ENCODE data around the gene AP2A2. TPM values are rescaled to one million over a fixed set of nuclear protein-coding genes. Genes with fewer than 3 reads are reported as not detected.

Gene AP2A2
- total RNA-seq, 2 experiments from 2014 or later: 24.9 to 43.0 TPM

- Histone ChIP-seq H2AFZ (ENCODE audit: low read length) (no peak overlapping the region), H4K20me1 (ENCODE audit: insufficient read depth, low read length) (no peaks in the 10 kb centered on the region)
- POLR2A ChIA-PET: interaction anchor here (0.5 kb wide), 1 partner anchor 11 kb away, joined by 3 read pairs; no protein-coding TSS in a partner anchor
Measured at GRCh38 chr11:924406-925157, 1.1 kb upstream of the AP2A2 start.

GRCh38 chr11:925158-925495 is 543 bp upstream of the AP2A2 start:
- H3K4me2 ChIP-seq (ENCODE audit: low read length): peak overlapping the region; percentile 17; the same call in 1 of the 2 replicates
- POLR2A ChIA-PET: interaction anchor here (0.5 kb wide), 1 partner anchor 11 kb away, joined by 3 read pairs; no protein-coding TSS in a partner anchor
- H2AFZ ChIP-seq (ENCODE audit: low read length): 0 out of 2 replicates have a peak overlapping the region, but pooled peaks have one; percentile 30

More at GRCh38 chr11:924406-925157, 1.1 kb upstream of the AP2A2 start:
- TF ChIP-seq CTCF (conservative IDR thresholded peaks at IDR 0.05; ENCODE audit: low read length): no peak
- TF ChIP-seq EZH2phosphoT487 (IDR thresholded peaks at IDR 0.05; ENCODE audit: borderline replicate concordance, low read depth, low read length): no peak
- H3K4me1 ChIP-seq (ENCODE audit: insufficient read depth, low read length, poor library complexity, severe bottlenecking): peaks cover 18% of the 10 kb centered on the region
- H3K4me2 ChIP-seq (ENCODE audit: low read length): no peak overlapping the region
- no peaks in the 10 kb centered on the region for H3K9me2 ChIP-seq (ENCODE audit: insufficient read depth, low read length)
- peaks cover 19% of the 10 kb centered on the region; the same call in 1 of the 2 replicates for H3K79me2 ChIP-seq (ENCODE audit: insufficient read depth, low read depth, low read length)
- CTCF ChIA-PET (ENCODE audit: unreplicated experiment): no interaction called here
- no peaks in the 10 kb centered on the region for H3K9me3 ChIP-seq (ENCODE audit: low read length)
- peaks cover 13% of the 10 kb centered on the region; the same call in 1 of the 2 replicates for H3K36me3 ChIP-seq (ENCODE audit: insufficient read depth, low read length)
- intact Hi-C loops (cut with micrococcal nuclease; ENCODE audit: unreplicated experiment): loop anchor here (1.0 kb wide), 1 partner anchor 127 kb away; no protein-coding TSS in a partner anchor
- no TSS peak for BruUV-seq (replicated peaks)
- H3K4me3 ChIP-seq (ENCODE audit: low read depth, low read length, poor library complexity, severe bottlenecking): no peak overlapping the region
- no peak for DNase-seq (ENCODE audit: low spot score)
- H3K27ac ChIP-seq (ENCODE audit: low read depth, low read length, poor library complexity, severe bottlenecking): no peak overlapping the region

More at GRCh38 chr11:925158-925495, 543 bp upstream of the AP2A2 start:
- H4K20me1 ChIP-seq (ENCODE audit: insufficient read depth, low read length): no peaks in the 10 kb centered on the region
- peak overlapping the region; percentile 76 for H3K4me3 ChIP-seq (ENCODE audit: low read depth, low read length, poor library complexity, severe bottlenecking)
- intact Hi-C loops (cut with micrococcal nuclease; ENCODE audit: unreplicated experiment): loop anchor here (1.0 kb wide), 1 partner anchor 126 kb away; no protein-coding TSS in a partner anchor
- H3K4me1 ChIP-seq (ENCODE audit: insufficient read depth, low read length, poor library complexity, severe bottlenecking): peaks cover 18% of the 10 kb centered on the region
- H3K36me3 ChIP-seq (ENCODE audit: insufficient read depth, low read length): peaks cover 13% of the 10 kb centered on the region; the same call in 1 of the 2 replicates
- no peak for DNase-seq (ENCODE audit: low spot score)
- TF ChIP-seq EZH2phosphoT487 (IDR thresholded peaks at IDR 0.05; ENCODE audit: borderline replicate concordance, low read depth, low read length) (no peak), CTCF (conservative IDR thresholded peaks at IDR 0.05; ENCODE audit: low read length) (no peak)
- H3K27ac ChIP-seq (ENCODE audit: low read depth, low read length, poor library complexity, severe bottlenecking): no peak overlapping the region
- no peaks in the 10 kb centered on the region for H3K9me3 ChIP-seq (ENCODE audit: low read length)
- peaks cover 20% of the 10 kb centered on the region; the same call in 1 of the 2 replicates for H3K79me2 ChIP-seq (ENCODE audit: insufficient read depth, low read depth, low read length)
- BruUV-seq (replicated peaks): no TSS peak
- CTCF ChIA-PET (ENCODE audit: unreplicated experiment): no interaction called here
- no peaks in the 10 kb centered on the region for H3K9me2 ChIP-seq (ENCODE audit: insufficient read depth, low read length)

Measured in OCI-LY7 (cell line).